ENCODE data around the gene MYLK.
A peak's percentile ranks its signal among the peaks of the same experiment; 100 is the strongest.

MYLK gene

GRCh38 chr3:123782488-123782887 is 101.6 kb downstream of the MYLK start:
- DNase-seq (no peak), ATAC-seq (no peak)
- Mint-ChIP-seq H3K9me3 (no peaks in the 10 kb centered on the region), H3K27ac (no peak overlapping the region), H3K4me3 (no peak overlapping the region), H3K27me3 (peaks cover 8% of the 10 kb centered on the region), H3K4me1 (no peaks in the 10 kb centered on the region)

GRCh38 chr3:123781571-123782275 is 102.4 kb downstream of the MYLK start:
- Mint-ChIP-seq H3K27me3 (peaks cover 8% of the 10 kb centered on the region), H3K4me3 (no peak overlapping the region), H3K27ac (no peak overlapping the region), H3K4me1 (no peaks in the 10 kb centered on the region), H3K9me3 (no peaks in the 10 kb centered on the region)
- no peak for ATAC-seq
- DNase-seq: no peak

GRCh38 chr3:123781138-123781537 is 103.0 kb downstream of the MYLK start:
- Mint-ChIP-seq H3K4me1 (no peaks in the 10 kb centered on the region), H3K27ac (peak overlapping the region in 1 of 2 donors; percentile 61), H3K27me3 (peaks cover 8% of the 10 kb centered on the region), H3K4me3 (no peak overlapping the region), H3K9me3 (no peaks in the 10 kb centered on the region)
- ATAC-seq: no peak
- DNase-seq: no peak

GRCh38 chr3:123780656-123781055 is 103.5 kb downstream of the MYLK start:
- peak overlapping the region in 1 of 2 donors; percentile 61 for H3K27ac Mint-ChIP-seq
- peaks cover 8% of the 10 kb centered on the region for H3K27me3 Mint-ChIP-seq
- no peaks in the 10 kb centered on the region for H3K4me1 Mint-ChIP-seq
- DNase-seq (no peak), ATAC-seq (no peak)
- H3K9me3 Mint-ChIP-seq: no peaks in the 10 kb centered on the region
- H3K4me3 Mint-ChIP-seq: no peak overlapping the region

- no peaks in the 10 kb centered on the region for H3K9me3 Mint-ChIP-seq
- peaks cover 8% of the 10 kb centered on the region for H3K27me3 Mint-ChIP-seq
- no peaks in the 10 kb centered on the region for H3K4me1 Mint-ChIP-seq
- DNase-seq (no peak), ATAC-seq (no peak)
- no peak overlapping the region for H3K27ac Mint-ChIP-seq
- no peak overlapping the region for H3K4me3 Mint-ChIP-seq
These were observed 104.4 kb downstream of the MYLK start for GRCh38 chr3:123779655-123780231.

GRCh38 chr3:123778991-123779622 is 105.0 kb downstream of the MYLK start:
- H3K27me3 Mint-ChIP-seq: peaks cover 8% of the 10 kb centered on the region
- H3K9me3 Mint-ChIP-seq: no peaks in the 10 kb centered on the region
- ATAC-seq (no peak), DNase-seq (no peak)
- no peaks in the 10 kb centered on the region for H3K4me1 Mint-ChIP-seq
- no peak overlapping the region for H3K27ac Mint-ChIP-seq
- H3K4me3 Mint-ChIP-seq: no peak overlapping the region

GRCh38 chr3:123778525-123778924 is 105.6 kb downstream of the MYLK start:
- Mint-ChIP-seq H3K9me3 (no peaks in the 10 kb centered on the region), H3K27me3 (peaks cover 8% of the 10 kb centered on the region), H3K4me1 (no peaks in the 10 kb centered on the region), H3K4me3 (no peak overlapping the region), H3K27ac (no peak overlapping the region)
- DNase-seq (no peak), ATAC-seq (no peak)

- H3K9me3 Mint-ChIP-seq: no peaks in the 10 kb centered on the region
- no peak overlapping the region for H3K4me3 Mint-ChIP-seq
- H3K27me3 Mint-ChIP-seq: peaks cover 8% of the 10 kb centered on the region
- H3K4me1 Mint-ChIP-seq: no peaks in the 10 kb centered on the region
- DNase-seq: no peak
- no peak for ATAC-seq
- H3K27ac Mint-ChIP-seq: no peak overlapping the region
These were observed 107.9 kb downstream of the MYLK start for GRCh38 chr3:123776071-123776782.

- H3K4me3 Mint-ChIP-seq: no peak overlapping the region
- no peaks in the 10 kb centered on the region for H3K9me3 Mint-ChIP-seq
- DNase-seq: no peak
- H3K27ac Mint-ChIP-seq: no peak overlapping the region
- no peaks in the 10 kb centered on the region for H3K4me1 Mint-ChIP-seq
- no peak for ATAC-seq
- no peaks in the 10 kb centered on the region for H3K27me3 Mint-ChIP-seq
These were observed 109.7 kb downstream of the MYLK start for GRCh38 chr3:123774474-123774873.

GRCh38 chr3:123773681-123774431 is 110.3 kb downstream of the MYLK start:
- no peak overlapping the region for H3K4me3 Mint-ChIP-seq
- no peaks in the 10 kb centered on the region for H3K4me1 Mint-ChIP-seq
- no peaks in the 10 kb centered on the region for H3K9me3 Mint-ChIP-seq
- H3K27ac Mint-ChIP-seq: no peak overlapping the region
- ATAC-seq (no peak), DNase-seq (no peak)
- no peaks in the 10 kb centered on the region for H3K27me3 Mint-ChIP-seq

GRCh38 chr3:123769356-123769743 is 114.8 kb downstream of the MYLK start:
- Mint-ChIP-seq H3K27me3 (peaks cover 7% of the 10 kb centered on the region), H3K9me3 (no peaks in the 10 kb centered on the region), H3K4me1 (no peaks in the 10 kb centered on the region), H3K4me3 (no peak overlapping the region), H3K27ac (no peak overlapping the region)
- ATAC-seq (no peak), DNase-seq (no peak)

GRCh38 chr3:123768480-123769355 is 115.4 kb downstream of the MYLK start:
- no peak for DNase-seq
- peaks cover 8% of the 10 kb centered on the region for H3K27me3 Mint-ChIP-seq
- no peaks in the 10 kb centered on the region for H3K9me3 Mint-ChIP-seq
- H3K27ac Mint-ChIP-seq: no peak overlapping the region
- H3K4me3 Mint-ChIP-seq: no peak overlapping the region
- no peaks in the 10 kb centered on the region for H3K4me1 Mint-ChIP-seq
- ATAC-seq: no peak

- Mint-ChIP-seq H3K4me1 (no peaks in the 10 kb centered on the region), H3K27ac (no peak overlapping the region), H3K27me3 (peaks cover 8% of the 10 kb centered on the region), H3K4me3 (no peak overlapping the region), H3K9me3 (no peaks in the 10 kb centered on the region)
- ATAC-seq (no peak), DNase-seq (no peak)
These were observed 116.4 kb downstream of the MYLK start for GRCh38 chr3:123767564-123768292.

GRCh38 chr3:123767009-123767372 is 117.1 kb downstream of the MYLK start:
- Mint-ChIP-seq H3K4me1 (no peaks in the 10 kb centered on the region), H3K9me3 (no peaks in the 10 kb centered on the region), H3K27ac (no peak overlapping the region), H3K4me3 (no peak overlapping the region), H3K27me3 (peaks cover 8% of the 10 kb centered on the region)
- ATAC-seq (no peak), DNase-seq (no peak)

Measured in stimulated activated naive CD8-positive, alpha-beta T cell treated with anti-CD3 and anti-CD28 coated beads, Interleukin-15, amount 100 ng/mL, for 72 hours (primary cell).